Glomerular visceral epithelial cell (primary cell): ENCODE data around the gene ZBED4.
"Not testable (repeated sequence)": the region's sequence is repeated elsewhere in the genome, so short reads cannot be mapped to it uniquely, and the experiment has no call there.

Experiments used
- DNase-seq: peaks from one replicate; pipeline ENCODE4 v3.0.0-alpha.2; 2016; ENCODE audit errors: extremely low spot score

Gene ZBED4

GRCh38 chr22:49852568-49852897, 1.1 kb upstream of the ZBED4 start:
- DNase-seq, result not testable (repeated sequence)

- DNase-seq, result peak; percentile 21
These were observed 562 bp downstream of the ZBED4 start for GRCh38 chr22:49853981-49854831.

DNA sequence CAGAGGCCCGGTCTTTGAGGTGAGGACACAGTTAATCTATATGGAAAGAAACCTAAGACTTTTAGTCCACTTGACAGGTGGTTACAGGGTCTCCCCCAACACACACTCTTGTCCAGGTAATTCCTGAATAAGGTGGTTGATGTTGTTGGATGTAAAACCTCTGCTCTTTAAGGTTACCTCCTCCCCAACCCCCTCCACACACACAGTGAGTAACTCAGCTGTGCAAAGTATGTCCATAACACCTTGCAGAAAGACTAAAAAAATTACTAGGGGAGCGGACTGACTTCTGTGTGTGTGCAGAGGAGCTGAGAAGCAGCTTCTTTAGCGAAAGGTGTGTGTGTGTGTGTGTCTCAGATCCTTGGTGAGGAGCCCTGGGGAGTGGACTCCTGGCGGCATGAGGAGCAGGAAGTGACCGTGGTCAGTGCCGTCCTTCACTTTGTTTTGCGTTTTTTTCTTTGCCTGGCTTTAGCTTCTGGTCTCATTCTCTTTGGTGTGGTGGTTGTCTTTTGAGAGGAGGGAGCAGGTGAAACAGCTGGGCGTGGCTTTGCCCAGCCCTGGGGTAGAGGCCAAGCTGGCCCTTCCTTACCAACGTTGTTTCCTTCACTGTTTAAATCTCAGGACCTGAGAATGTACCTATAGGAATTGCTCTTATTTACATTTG, 1.7 kb downstream of the ZBED4 start:
- DNase-seq, result peak; percentile 32

DNA sequence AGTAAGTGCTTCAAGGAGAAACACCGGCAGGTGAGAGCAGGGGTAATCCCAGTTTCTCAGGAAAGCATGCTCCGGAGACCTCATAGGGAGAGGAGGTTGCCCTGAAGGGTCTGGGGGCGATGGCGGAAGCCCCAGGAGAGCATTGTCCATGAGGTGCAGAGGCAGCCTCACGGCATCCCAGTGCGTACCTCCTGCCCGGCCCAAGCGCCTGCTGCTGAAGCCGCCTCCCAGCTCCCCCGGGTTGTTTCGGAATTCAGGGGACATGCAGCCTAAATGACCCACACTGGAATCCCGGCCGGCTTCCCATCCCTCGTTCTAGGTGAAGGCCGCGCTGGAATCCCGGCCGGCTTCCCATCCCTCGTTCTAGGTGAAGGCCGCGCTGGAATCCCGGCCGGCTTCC, 2.7 kb downstream of the ZBED4 start:
- DNase-seq, result no peak

GRCh38 chr22:49856766-49857618, 3.3 kb downstream of the ZBED4 start:
- DNase-seq, result no peak

DNA sequence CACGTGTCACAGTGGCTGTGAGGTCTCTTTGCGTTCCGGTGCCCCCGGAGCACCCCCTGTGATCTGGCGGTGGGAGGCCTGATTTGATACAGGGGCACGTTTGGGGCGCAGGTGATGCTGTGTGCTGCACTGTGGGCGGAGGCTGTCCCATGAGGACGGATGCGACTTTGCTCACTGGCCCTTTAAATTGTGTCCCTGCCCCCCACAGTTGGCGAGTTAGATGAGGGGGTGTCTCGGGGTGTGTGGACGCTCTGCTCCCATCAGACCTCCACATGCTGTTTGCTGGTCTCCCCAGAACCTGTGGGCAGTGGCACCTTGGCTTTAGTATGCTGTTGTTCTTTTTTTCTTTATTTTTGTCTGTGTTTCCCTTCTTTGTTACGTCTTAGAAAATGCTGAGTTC, 5.2 kb downstream of the ZBED4 start:
- no peak for DNase-seq

- DNase-seq, result no peak
These were observed 8.2 kb downstream of the ZBED4 start for GRCh38 chr22:49861642-49862495.

- no peak for DNase-seq
These were observed 8.8 kb downstream of the ZBED4 start for GRCh38 chr22:49862496-49862776.

- DNase-seq, result no peak
These were observed 10.3 kb downstream of the ZBED4 start for GRCh38 chr22:49863931-49864330.

DNA sequence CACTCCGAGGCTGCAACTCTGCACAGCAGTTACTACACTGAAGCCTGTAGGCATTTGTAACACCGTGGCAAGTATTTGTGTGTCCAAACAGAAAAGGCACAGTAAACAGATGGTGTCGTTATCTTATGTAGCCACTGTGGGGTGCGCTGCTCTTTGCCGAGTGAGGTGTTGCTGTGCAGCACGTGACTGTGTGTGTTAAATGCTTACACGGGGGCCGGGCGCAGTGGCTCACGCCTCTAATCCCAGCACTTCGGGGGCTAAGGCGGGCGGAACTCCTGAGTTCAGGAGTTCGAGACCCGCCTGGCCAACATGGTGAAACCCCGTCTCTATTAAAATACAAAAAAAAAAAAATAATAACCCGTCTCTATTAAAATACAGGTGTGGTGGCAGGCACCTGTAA, 11.5 kb downstream of the ZBED4 start:
- no peak for DNase-seq

GRCh38 chr22:49866134-49866533, 12.5 kb downstream of the ZBED4 start:
- DNase-seq, result no peak

- no peak for DNase-seq
These were observed 13.0 kb downstream of the ZBED4 start for GRCh38 chr22:49866646-49867045.

GRCh38 chr22:49867303-49868265, 13.9 kb downstream of the ZBED4 start:
- DNase-seq, result no peak

GRCh38 chr22:49869086-49869830, 15.6 kb downstream of the ZBED4 start:
- no peak for DNase-seq

DNA sequence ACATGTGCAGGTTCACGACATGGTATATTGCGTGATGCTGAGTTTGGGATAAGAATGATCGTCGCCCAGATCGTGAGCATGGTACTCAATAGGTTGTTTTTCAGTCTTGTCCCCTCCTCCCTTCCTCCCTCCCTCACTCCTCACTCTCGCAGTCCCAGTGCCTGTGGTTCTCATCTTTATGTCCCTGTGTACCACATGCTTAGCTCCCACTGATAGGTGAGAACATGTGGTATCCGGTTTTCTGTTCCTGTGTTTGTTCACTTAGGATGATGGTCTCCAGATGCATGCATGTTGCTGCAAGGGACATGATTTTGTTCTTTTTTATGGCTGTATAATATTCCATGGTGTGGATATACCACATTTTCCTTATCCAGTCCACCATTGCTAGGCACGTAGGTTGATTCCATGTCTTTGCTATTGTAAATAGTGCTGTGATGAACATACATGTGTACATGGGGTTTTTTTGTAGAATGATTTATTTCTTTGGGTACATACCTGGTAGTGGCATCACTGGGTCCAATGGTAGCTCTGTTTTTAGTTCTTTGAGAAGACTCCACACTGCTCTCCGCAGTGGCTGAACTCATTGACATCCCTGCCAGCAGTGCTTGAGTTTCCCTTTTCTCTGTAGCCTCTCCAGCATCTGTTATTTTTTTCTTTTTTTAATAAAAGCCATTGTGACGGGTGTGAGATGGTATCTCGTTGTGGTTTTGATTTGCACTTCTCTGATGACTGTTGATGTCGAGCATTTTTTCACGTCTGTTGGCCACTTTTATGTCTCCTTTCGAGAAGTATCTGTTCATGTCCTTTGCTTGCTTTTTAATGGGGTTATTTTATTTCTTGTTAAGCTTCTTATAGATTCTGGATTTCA, 16.4 kb downstream of the ZBED4 start:
- DNase-seq, result no peak

GRCh38 chr22:49871482-49871881, 17.8 kb downstream of the ZBED4 start:
- DNase-seq, result no peak

- no peak for DNase-seq
These were observed 18.7 kb downstream of the ZBED4 start for GRCh38 chr22:49872347-49872746.

DNA sequence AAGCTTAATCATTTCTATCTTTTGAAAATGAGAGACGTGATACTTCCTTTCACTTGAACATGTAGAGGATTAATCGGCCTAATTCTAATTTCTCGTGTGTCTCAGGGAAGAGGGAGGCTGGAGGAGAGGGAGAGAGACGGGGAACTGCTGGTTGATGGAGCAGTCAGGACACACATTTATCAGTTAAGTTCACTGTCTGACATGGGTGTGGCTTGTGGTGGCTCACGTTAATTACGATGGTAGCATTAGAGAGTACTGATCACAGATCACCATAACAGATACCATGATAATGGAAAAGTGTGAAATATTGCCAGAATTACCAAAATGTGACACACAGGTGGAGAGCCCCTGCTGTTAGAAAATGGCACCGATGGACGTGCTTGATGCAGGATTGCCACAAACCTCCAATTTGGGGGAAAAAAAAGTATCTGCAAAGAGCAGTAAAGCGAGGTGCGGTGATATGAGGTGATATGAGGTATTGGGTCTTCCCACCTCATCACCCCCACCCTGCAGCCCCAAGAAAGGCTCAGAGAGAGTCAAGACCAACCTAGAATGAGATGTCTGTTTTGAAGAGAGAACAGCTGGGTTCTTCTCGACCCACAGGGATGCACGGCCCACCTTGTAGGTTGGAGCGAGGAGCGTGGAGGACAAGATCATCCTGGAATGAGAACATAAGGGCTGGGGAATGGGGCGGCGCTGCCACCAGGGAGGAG, 19.7 kb downstream of the ZBED4 start:
- no peak for DNase-seq
